H1 (cell line): ENCODE data around the gene AZI2. TPM values are rescaled to one million over a fixed set of nuclear protein-coding genes. Genes with fewer than 3 reads are reported as not detected.
A peak's percentile ranks its signal among the peaks of the same experiment; 100 is the strongest.

Source experiments
- CTCF ChIA-PET: fragments of 300-600 bp; sonication (Branson Sonifier 250); formaldehyde crosslinking; loops from one replicate; lab custom pipeline; 2021; ENCODE audit not compliant: partially characterized antibody; lab: Charles Lee
- POLR2A ChIA-PET: fragments of 300-600 bp; sonication (Branson Sonifier 250); formaldehyde crosslinking; loops from one replicate; lab custom pipeline; 2021; ENCODE audit warnings: inconsistent platforms; ENCODE audit not compliant: partially characterized antibody; lab: Charles Lee
- DNase-seq, 2 experiments: peaks; one replicate each; pipeline versions ENCODE4 v3.0.0 to v3.0.0-alpha.2; 2010 to 2022; ENCODE audit warnings: low spot score in 2 of 2, low read depth in 1 of 2, mixed read lengths in 1 of 2
- FAIRE-seq: peaks from 2 replicates; lab custom pipeline; 2011; peaks lifted over from hg19 to GRCh38; lab: Jason Lieb, UNC
- H2AFZ ChIP-seq: 2 replicates; pipeline ENCODE4 v1.8.1; 2012; ENCODE audit warnings: low read length, inconsistent platforms
- H2AK5ac ChIP-seq: 2 replicates; pipeline ENCODE4 v1.6.1; 2013; ENCODE audit warnings: low read depth, low read length
- H2BK120ac ChIP-seq: replicated peaks from 2 replicates; pipeline ENCODE3; 2013; ENCODE audit warnings: low read depth, low read length, inconsistent platforms
- H2BK12ac ChIP-seq: 2 replicates; pipeline ENCODE4 v1.6.1; 2013; ENCODE audit warnings: low read depth, low read length
- H2BK15ac ChIP-seq: 2 replicates; pipeline ENCODE4 v1.6.1; 2013; ENCODE audit warnings: low read length
- H2BK20ac ChIP-seq: 2 replicates; pipeline ENCODE4 v1.6.1; 2013; ENCODE audit warnings: low read length
- H2BK5ac ChIP-seq: 2 replicates; pipeline ENCODE4 v1.6.1; 2013; ENCODE audit warnings: low read depth, low read length
- H3K14ac ChIP-seq: 2 replicates; pipeline ENCODE4 v1.6.1; 2013; ENCODE audit warnings: inconsistent platforms; ENCODE audit not compliant: insufficient read length
- H3K18ac ChIP-seq: 2 replicates; pipeline ENCODE4 v1.6.1; 2013; ENCODE audit warnings: low read length; ENCODE audit errors: extremely low read depth
- H3K23ac ChIP-seq: 2 replicates; pipeline ENCODE4 v1.6.1; 2013; ENCODE audit warnings: inconsistent platforms; ENCODE audit not compliant: insufficient read length
- H3K23me2 ChIP-seq: 2 replicates; pipeline ENCODE4 v1.6.1; 2013; ENCODE audit warnings: low read depth, low read length
- H3K27ac ChIP-seq: 2 replicates; pipeline ENCODE4 v1.6.1; 2011; ENCODE audit warnings: low read depth, low read length, inconsistent platforms
- H3K27me3 ChIP-seq, 4 experiments: replicated peaks in 1 of 4; 1 replicate in 1 of 4; 2 replicates in 3 of 4; pipeline versions ENCODE4 v1.6.1 to v1.8.1; 2011 to 2013; ENCODE audit warnings: low read length in 3 of 4, mild to moderate bottlenecking in 3 of 4, inconsistent platforms in 2 of 4, mixed read lengths in 2 of 4, moderate library complexity in 1 of 4; ENCODE audit not compliant: control insufficient read depth in 3 of 4, insufficient read depth in 3 of 4; ENCODE audit errors: extremely low read depth in 1 of 4
- H3K36me3 ChIP-seq, 4 experiments: 2 replicates each; pipeline versions ENCODE4 v1.6.1 to v1.8.1; 2011 to 2013; ENCODE audit warnings: mild to moderate bottlenecking in 4 of 4, low read length in 3 of 4, moderate library complexity in 2 of 4, control low read depth in 1 of 4, inconsistent platforms in 1 of 4; ENCODE audit not compliant: insufficient read depth in 4 of 4, control insufficient read depth in 2 of 4
- H3K4ac ChIP-seq: replicated peaks from 2 replicates; pipeline ENCODE3; 2013; ENCODE audit warnings: low read length, low read depth, mixed read lengths, inconsistent platforms; ENCODE audit not compliant: insufficient read length
- H3K4me1 ChIP-seq, 4 experiments: replicated peaks in 1 of 4; 1 replicate in 1 of 4; 2 replicates in 3 of 4; pipeline versions ENCODE4 v1.6.1 to v1.8.1; 2011 to 2013; ENCODE audit warnings: low read length in 3 of 4, inconsistent platforms in 2 of 4, mixed read lengths in 1 of 4; ENCODE audit not compliant: insufficient read depth in 4 of 4, control insufficient read depth in 3 of 4
- H3K4me2 ChIP-seq, 2 experiments: 2 replicates each; pipeline versions ENCODE4 v1.6.1 to v1.8.1; 2011 to 2013; ENCODE audit warnings: low read depth in 2 of 2, low read length in 2 of 2, control low read depth in 1 of 2, inconsistent platforms in 1 of 2, mild to moderate bottlenecking in 1 of 2; ENCODE audit not compliant: insufficient read depth in 1 of 2
- H3K4me3 ChIP-seq, 4 experiments: fragments of 200-600, 300-600 bp in 1 of 4; sonication (generic), shearing (Covaris generic), sonication (Bioruptor Twin) in 1 of 4; 2 replicates each; pipeline versions ENCODE4 v1.5.1 to v1.8.1; 2011 to 2016; ENCODE audit warnings: low read length in 4 of 4, low read depth in 3 of 4, control low read depth in 2 of 4, inconsistent platforms in 2 of 4, mild to moderate bottlenecking in 2 of 4, mixed read lengths in 1 of 4, moderate library complexity in 1 of 4; ENCODE audit not compliant: insufficient read depth in 2 of 4; ENCODE audit errors: extremely low read depth in 1 of 4
- H3K56ac ChIP-seq: replicated peaks from 2 replicates; pipeline ENCODE3; 2013; ENCODE audit warnings: low read depth, mild to moderate bottlenecking, mixed read lengths, low read length, inconsistent platforms; ENCODE audit not compliant: insufficient read length
- H3K79me1 ChIP-seq: 2 replicates; pipeline ENCODE4 v1.6.1; 2013; ENCODE audit warnings: low read depth, low read length, control low read depth
- H3K79me2 ChIP-seq, 2 experiments: 2 replicates each; pipeline versions ENCODE4 v1.6.1 to v1.8.1; 2012 to 2013; ENCODE audit warnings: low read length in 2 of 2, mild to moderate bottlenecking in 2 of 2, inconsistent platforms in 1 of 2; ENCODE audit not compliant: insufficient read depth in 2 of 2, control insufficient read depth in 1 of 2
- H3K9ac ChIP-seq, 4 experiments: replicated peaks in 1 of 4; 1 replicate in 1 of 4; 2 replicates in 3 of 4; pipeline versions ENCODE4 v1.6.1 to v1.8.1; 2011 to 2013; ENCODE audit warnings: low read depth in 3 of 4, low read length in 3 of 4, control low read depth in 2 of 4, mild to moderate bottlenecking in 2 of 4, moderate library complexity in 2 of 4, inconsistent platforms in 1 of 4; ENCODE audit errors: extremely low read depth in 1 of 4
- H3K9me3 ChIP-seq, 2 experiments: 2 replicates each; pipeline versions ENCODE4 v1.6.1 to v1.8.1; 2012 to 2013; ENCODE audit warnings: mild to moderate bottlenecking in 2 of 2, moderate library complexity in 2 of 2, control low read depth in 1 of 2, inconsistent platforms in 1 of 2, low read depth in 1 of 2, low read length in 1 of 2, mixed read lengths in 1 of 2; ENCODE audit not compliant: insufficient read depth in 2 of 2
- H4K20me1 ChIP-seq, 2 experiments: replicated peaks in 1 of 2; 2 replicates each; pipeline versions ENCODE3 to v1.8.1; 2011 to 2013; ENCODE audit warnings: inconsistent platforms in 2 of 2, low read length in 2 of 2, mild to moderate bottlenecking in 1 of 2; ENCODE audit not compliant: insufficient read depth in 2 of 2, control insufficient read depth in 1 of 2
- H4K5ac ChIP-seq: 2 replicates; pipeline ENCODE4 v1.6.1; 2013; ENCODE audit warnings: low read length, low read depth, mixed read lengths, inconsistent platforms; ENCODE audit not compliant: insufficient read length
- H4K8ac ChIP-seq: 2 replicates; pipeline ENCODE4 v1.8.0; 2013; ENCODE audit warnings: mild to moderate bottlenecking, moderate library complexity, low read length, inconsistent platforms; ENCODE audit not compliant: insufficient read depth; ENCODE audit errors: extremely low read depth
- H4K91ac ChIP-seq: replicated peaks from 2 replicates; pipeline ENCODE3; 2013; ENCODE audit warnings: low read length, mixed read lengths, inconsistent platforms; ENCODE audit not compliant: insufficient read length
- ATF2 ChIP-seq: IDR thresholded peaks from 2 replicates; pipeline ENCODE4 v1.6.1; 2012; ENCODE audit warnings: low read length, inconsistent platforms
- CBX5 ChIP-seq: fragments of 300-800, 300-1000 bp; sonication (generic); IDR thresholded peaks from 2 replicates; pipeline ENCODE4 v1.7.1; 2016; ENCODE audit warnings: antibody characterized with exemption, low read length, low read depth
- CREB1 ChIP-seq: IDR thresholded peaks from 2 replicates; pipeline ENCODE4 v1.6.1; 2012; ENCODE audit warnings: inconsistent platforms
- CTBP2 ChIP-seq: IDR thresholded peaks from 2 replicates; pipeline ENCODE4 v1.7.0; 2011; ENCODE audit warnings: borderline replicate concordance, mild to moderate bottlenecking, moderate library complexity, mixed read lengths, low read length; ENCODE audit not compliant: insufficient read depth, insufficient read length
- E2F6 ChIP-seq: IDR thresholded peaks from 2 replicates; pipeline ENCODE4 v1.6.1; 2012; ENCODE audit warnings: inconsistent platforms
- EZH2 ChIP-seq: fragments of 200-600 bp; sonication (generic); IDR thresholded peaks from 2 replicates; pipeline ENCODE4 v1.7.1; 2012; ENCODE audit warnings: low read depth, mild to moderate bottlenecking, moderate library complexity, low read length, inconsistent platforms; ENCODE audit not compliant: severe bottlenecking
- GABPA ChIP-seq: IDR thresholded peaks from 2 replicates; pipeline ENCODE4 v1.6.1; 2011; ENCODE audit warnings: mild to moderate bottlenecking, low read length, moderate library complexity, borderline replicate concordance; ENCODE audit not compliant: insufficient read depth
- KDM5A ChIP-seq: fragments of 200-600 bp; IDR thresholded peaks from 2 replicates; pipeline ENCODE4 v1.7.1; 2012; ENCODE audit warnings: mild to moderate bottlenecking, low read length, inconsistent platforms, mixed read lengths
- POLR2A ChIP-seq, 2 experiments: IDR thresholded peaks; 1 replicate in 1 of 2; 2 replicates in 1 of 2; pipeline ENCODE4 v1.6.1; 2011; ENCODE audit warnings: low read depth in 2 of 2, low read length in 2 of 2, mild to moderate bottlenecking in 2 of 2; ENCODE audit errors: control extremely low read depth in 1 of 2
- SIX5 ChIP-seq: IDR thresholded peaks from 2 replicates; pipeline ENCODE4 v1.6.1; 2011; ENCODE audit warnings: mild to moderate bottlenecking, low read depth, low read length
- SP4 ChIP-seq: IDR thresholded peaks from 2 replicates; pipeline ENCODE4 v1.6.1; 2012; ENCODE audit warnings: low read length, inconsistent platforms
- WGBS, 2 experiments: shearing (Covaris generic) in 1 of 2; methylation state at CpG; one replicate each; pipeline versions ENCODE4 v1.1.6 to v1.1.7; 2013 to 2015; ENCODE audit warnings: low lambda C conversion rate in 2 of 2, mixed read lengths in 2 of 2, inconsistent platforms in 1 of 2, low coverage in 1 of 2, missing lambda C conversion rate in 1 of 2; ENCODE audit not compliant: insufficient replicate concordance in 2 of 2, insufficient coverage in 1 of 2, insufficient read length in 1 of 2; ENCODE audit errors: extremely low coverage in 1 of 2, missing lambda C conversion rate in 1 of 2; 5-methylcytosine and 5-hydroxymethylcytosine counted together
- polyA plus RNA-seq, 7 experiments: library from polyadenylated mRNA; depleted of rRNA in 3 of 7; stranded (reverse) in 5 of 7; unstranded in 2 of 7; fragments of >200 nt in 5 of 7; fragments of 200-250 nt in 2 of 7; gene quantifications; 1 replicate in 5 of 7; 2 replicates in 1 of 7; 4 replicates in 1 of 7; pipeline versions ENCODE4 v1.2.1 to v1.2.3, GENCODE V29; 2011 to 2013; ENCODE audit warnings: missing spikeins in 2 of 7, mixed read lengths in 2 of 7
- total RNA-seq: library from RNA; stranded (reverse); fragmentation: NEBNext Ultra II Directional; extraction: Animal tissue kit (Norgen Biotek cat#: 25700); gene quantifications from 2 replicates; pipeline ENCODE4 v1.2.1, GENCODE V29; 2021

Gene AZI2
- total and polyA plus RNA-seq, 2 of the 8 experiments (the other 6 are each of a cell fraction or from before 2014, with no cell fraction given) = 17.4 to 39.2 TPM

- Histone ChIP-seq H3K36me3 (no peaks in the 10 kb centered on the region), H3K4me2 (peak overlapping the region; percentile 68 to 87), H3K79me1 (no peaks in the 10 kb centered on the region), H3K27ac (peak overlapping the region; percentile 20; the same call in 1 of the 2 replicates), H3K9ac (peak overlapping the region; percentile 26 to 93 (median 77)), H2AK5ac (no peak overlapping the region), H2BK5ac (peak overlapping the region; percentile 96), H2BK15ac (no peak overlapping the region), H2AFZ (peak overlapping the region; percentile 92), H4K20me1 (peaks cover 0 to 2% of the 10 kb centered on the region in 2 experiments), H4K8ac (no peak overlapping the region), H3K56ac (no peak overlapping the region), H2BK12ac (no peak overlapping the region; the same call in 1 of the 2 replicates), H2BK20ac (no peak overlapping the region), H3K23me2 (peaks cover 5% of the 10 kb centered on the region; the same call in 1 of the 2 replicates), H3K79me2 (peaks cover 0 to 33% of the 10 kb centered on the region in 2 experiments; a peak in 2 of 4 replicates), H3K14ac (no peak overlapping the region), H3K4me3 (peak overlapping the region; percentile 81 to 96 (median 84)), H3K4ac (no peak overlapping the region), H4K5ac (peak overlapping the region; percentile 5), H2BK120ac (no peak overlapping the region), H3K4me1 (no peaks in the 10 kb centered on the region; a peak in 2 of 7 replicates), H3K9me3 (no peaks in the 10 kb centered on the region; a peak in 1 of 4 replicates), H3K27me3 (no peaks in the 10 kb centered on the region), H4K91ac (no peak overlapping the region), H3K18ac (no peak overlapping the region; the same call in 1 of the 2 replicates), H3K23ac (no peak overlapping the region)
- FAIRE-seq (no peak), DNase-seq (no peak)
- ChIA-PET CTCF (interaction anchor here (0.6 to 1.9 kb wide), 8 partner anchors 12 to 1037 kb away, joined by 3 to 8 read pairs (median 3); no protein-coding TSS in a partner anchor), POLR2A (interaction anchor here (0.9 to 1.9 kb wide), 3 partner anchors 14 to 637 kb away, joined by 3 to 5 read pairs (median 4); partner anchors contain the start of gene CMC1)
- 24% methylated on average over 13 of the region's 13 CpGs; no CpG with 5 or more reads in 1 of the 2 experiments for WGBS, 2 experiments
- TF ChIP-seq SP4 (no peak), POLR2A (IDR thresholded peaks at IDR 0.05; ENCODE audit: control extremely low read depth in 1 of 2, low read depth in 2 of 2, low read length in 2 of 2) (no peak), KDM5A (no peak), ATF2 (no peak), CBX5 (no peak), CREB1 (no peak), EZH2 (no peak), SIX5 (no peak), GABPA (no peak), CTBP2 (no peak), E2F6 (no peak)
Measured at GRCh38 chr3:28349469-28350000, 911 bp upstream of the AZI2 start.
